ENCODE data around the gene GSN. TPM values are rescaled to one million over a fixed set of nuclear protein-coding genes. Genes with fewer than 3 reads are reported as not detected.

The GSN gene
- total RNA-seq, 2 experiments from 2014 or later, result 2.6 to 2.7 TPM

DNA sequence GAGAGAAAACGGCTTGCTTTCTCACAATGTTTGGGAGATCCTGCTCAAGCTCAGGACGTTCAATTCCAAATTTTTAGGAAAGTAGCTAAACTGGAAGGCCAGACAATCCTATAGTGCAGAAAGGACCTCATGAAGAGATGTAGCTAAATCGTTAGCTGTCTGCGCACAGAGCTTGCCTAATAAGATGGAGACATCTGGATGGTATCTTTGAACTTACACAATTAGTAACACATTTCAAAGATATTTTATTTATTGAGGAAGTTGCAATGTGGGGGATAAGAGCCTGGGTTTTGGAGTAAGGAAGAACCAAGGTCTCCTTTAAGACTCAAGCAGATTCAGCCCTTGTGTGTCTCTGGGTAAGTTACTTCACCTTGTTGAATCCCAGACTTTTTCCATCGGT lies 37.7 kb upstream of the GSN start:
- no peak for DNase-seq
- Mint-ChIP-seq H3K4me3 (no peak overlapping the region), H3K27ac (no peak overlapping the region), H3K36me3 (ENCODE audit: low read depth) (no peaks in the 10 kb centered on the region), H3K4me1 (ENCODE audit: low read depth) (no peaks in the 10 kb centered on the region), H3K9me3 (no peaks in the 10 kb centered on the region), H3K27me3 (no peaks in the 10 kb centered on the region)
- TF ChIP-seq, protein P1, sequence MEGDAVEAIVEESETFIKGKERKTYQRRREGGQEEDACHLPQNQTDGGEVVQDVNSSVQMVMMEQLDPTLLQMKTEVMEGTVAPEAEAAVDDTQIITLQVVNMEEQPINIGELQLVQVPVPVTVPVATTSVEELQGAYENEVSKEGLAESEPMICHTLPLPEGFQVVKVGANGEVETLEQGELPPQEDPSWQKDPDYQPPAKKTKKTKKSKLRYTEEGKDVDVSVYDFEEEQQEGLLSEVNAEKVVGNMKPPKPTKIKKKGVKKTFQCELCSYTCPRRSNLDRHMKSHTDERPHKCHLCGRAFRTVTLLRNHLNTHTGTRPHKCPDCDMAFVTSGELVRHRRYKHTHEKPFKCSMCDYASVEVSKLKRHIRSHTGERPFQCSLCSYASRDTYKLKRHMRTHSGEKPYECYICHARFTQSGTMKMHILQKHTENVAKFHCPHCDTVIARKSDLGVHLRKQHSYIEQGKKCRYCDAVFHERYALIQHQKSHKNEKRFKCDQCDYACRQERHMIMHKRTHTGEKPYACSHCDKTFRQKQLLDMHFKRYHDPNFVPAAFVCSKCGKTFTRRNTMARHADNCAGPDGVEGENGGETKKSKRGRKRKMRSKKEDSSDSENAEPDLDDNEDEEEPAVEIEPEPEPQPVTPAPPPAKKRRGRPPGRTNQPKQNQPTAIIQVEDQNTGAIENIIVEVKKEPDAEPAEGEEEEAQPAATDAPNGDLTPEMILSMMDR (IDR thresholded peaks at IDR 0.05), result no peak
- peaks cover 3% of the 10 kb centered on the region for H3K36me3 ChIP-seq (ENCODE audit: insufficient read depth, low read length)
- CTCF ChIA-PET, result no interaction called here
- ATAC-seq (ENCODE audit: poor library complexity), result no peak
- intact Hi-C loops (cut with DNase I, micrococcal nuclease), result no loop called here
- no peaks in the 10 kb centered on the region for H3K4me1 ChIP-seq (ENCODE audit: insufficient read depth, low read length)
- H3K9me3 ChIP-seq (ENCODE audit: control insufficient read depth in 1 of 2, insufficient read depth in 1 of 2, low read length in 2 of 2), result no peaks in the 10 kb centered on the region
- no peak overlapping the region for H3K4me3 ChIP-seq (ENCODE audit: low read length)
- POLR2A ChIA-PET, result no interaction called here
- H3K27ac ChIP-seq (ENCODE audit: low read depth in 1 of 2, low read length in 2 of 2), result no peak overlapping the region
- H3K27me3 ChIP-seq (ENCODE audit: control insufficient read depth in 1 of 2, insufficient read depth in 2 of 2, low read length in 2 of 2), result no peaks in the 10 kb centered on the region

DNA sequence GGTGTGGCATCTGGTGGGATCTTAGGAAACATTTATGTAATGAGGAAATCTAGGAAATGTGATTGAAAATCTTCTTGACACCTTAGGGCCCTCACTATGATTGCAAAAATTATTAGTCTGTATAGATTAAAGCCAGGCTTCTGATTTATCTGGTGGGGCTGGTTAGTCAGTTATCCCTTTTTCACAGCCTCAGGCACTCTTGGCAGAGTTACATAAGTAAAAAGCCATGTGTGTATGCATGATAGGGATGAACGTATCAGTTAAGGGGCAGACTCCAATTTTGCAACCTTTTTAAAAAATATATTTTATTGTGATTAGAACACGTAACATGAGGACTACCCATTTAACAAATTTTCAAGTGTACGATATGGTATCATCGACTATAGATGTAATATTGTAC lies 35.7 kb upstream of the GSN start:
- H3K27me3 Mint-ChIP-seq, result no peaks in the 10 kb centered on the region
- H3K9me3 ChIP-seq (ENCODE audit: control insufficient read depth in 1 of 2, insufficient read depth in 1 of 2, low read length in 2 of 2), result no peaks in the 10 kb centered on the region
- no peaks in the 10 kb centered on the region for H3K4me1 Mint-ChIP-seq (ENCODE audit: low read depth)
- DNase-seq (no peak), ATAC-seq (ENCODE audit: poor library complexity) (no peak)
- no peaks in the 10 kb centered on the region for H3K4me1 ChIP-seq (ENCODE audit: insufficient read depth, low read length)
- no peak overlapping the region for H3K27ac Mint-ChIP-seq
- no peak overlapping the region for H3K27ac ChIP-seq (ENCODE audit: low read depth in 1 of 2, low read length in 2 of 2)
- no peak overlapping the region for H3K4me3 Mint-ChIP-seq
- H3K4me3 ChIP-seq (ENCODE audit: low read length), result no peak overlapping the region
- intact Hi-C loops (cut with DNase I, micrococcal nuclease), result no loop called here
- POLR2A ChIA-PET, result no interaction called here
- no peaks in the 10 kb centered on the region for H3K36me3 Mint-ChIP-seq (ENCODE audit: low read depth)
- CTCF ChIA-PET, result no interaction called here
- no peaks in the 10 kb centered on the region for H3K9me3 Mint-ChIP-seq
- H3K27me3 ChIP-seq (ENCODE audit: control insufficient read depth in 1 of 2, insufficient read depth in 2 of 2, low read length in 2 of 2), result no peaks in the 10 kb centered on the region
- peaks cover 3% of the 10 kb centered on the region for H3K36me3 ChIP-seq (ENCODE audit: insufficient read depth, low read length)
- TF ChIP-seq, protein P1 (IDR thresholded peaks at IDR 0.05), result no peak

DNA sequence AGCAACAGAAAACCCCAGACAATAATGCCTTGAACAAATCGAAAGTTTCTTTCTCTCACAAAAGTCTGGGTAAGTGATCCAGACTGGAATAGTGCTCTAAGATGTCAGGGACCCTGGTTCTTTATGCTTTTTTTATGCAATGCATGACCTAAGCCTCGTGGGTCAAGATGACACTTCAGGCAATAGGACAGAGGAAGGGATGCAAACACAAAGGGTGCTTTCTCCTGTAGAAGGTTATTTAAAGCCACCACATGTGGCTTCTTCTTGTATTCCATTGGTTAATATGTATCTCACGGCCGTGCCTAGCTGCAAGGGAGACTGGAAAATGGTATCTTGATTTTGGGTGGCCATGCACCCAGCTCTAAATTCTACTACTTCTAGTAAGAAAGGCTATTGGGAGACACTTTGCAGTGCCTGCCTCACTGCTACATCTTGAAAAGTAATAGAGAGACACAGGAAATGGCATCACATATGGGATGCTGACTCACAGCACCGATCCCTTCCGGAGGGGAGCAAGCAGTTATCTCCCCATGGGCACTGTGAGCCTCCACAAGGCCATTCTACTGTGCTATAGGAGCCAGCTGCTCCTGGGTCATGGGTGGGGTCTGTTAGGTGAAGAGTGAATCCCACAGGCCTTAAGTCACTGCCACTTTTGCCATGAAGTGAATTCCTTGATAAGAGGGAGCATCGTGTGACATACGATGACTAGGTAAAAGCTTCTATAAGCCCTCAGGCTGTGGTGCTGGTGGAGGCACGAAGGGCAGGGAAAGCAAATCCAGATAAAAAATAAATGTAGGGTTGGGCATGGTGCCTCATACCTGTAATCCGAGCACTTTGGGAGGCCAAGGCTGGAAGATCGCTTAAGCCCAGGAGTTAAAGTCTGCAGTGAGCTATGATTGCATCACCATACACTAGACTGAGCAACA lies 33.8 kb upstream of the GSN start:
- Mint-ChIP-seq H3K4me3 (no peak overlapping the region), H3K27me3 (no peaks in the 10 kb centered on the region), H3K36me3 (ENCODE audit: low read depth) (no peaks in the 10 kb centered on the region), H3K27ac (no peak overlapping the region), H3K4me1 (ENCODE audit: low read depth) (no peaks in the 10 kb centered on the region), H3K9me3 (no peaks in the 10 kb centered on the region)
- no peak overlapping the region for H3K27ac ChIP-seq (ENCODE audit: low read depth in 1 of 2, low read length in 2 of 2)
- no peaks in the 10 kb centered on the region for H3K9me3 ChIP-seq (ENCODE audit: control insufficient read depth in 1 of 2, insufficient read depth in 1 of 2, low read length in 2 of 2)
- ChIA-PET POLR2A (interaction anchor here (0.6 kb wide), 1 partner anchor 603 kb away, joined by 3 read pairs; no protein-coding TSS in a partner anchor), CTCF (interaction anchor here (0.5 to 1.3 kb wide), 2 partner anchors 21 to 463 kb away, joined by 3 read pairs; no protein-coding TSS in a partner anchor)
- H3K4me3 ChIP-seq (ENCODE audit: low read length), result no peak overlapping the region
- peak in 2 of 14 experiments; percentile 22 to 41 for DNase-seq
- no peak for ATAC-seq (ENCODE audit: poor library complexity)
- TF ChIP-seq, protein P1 (IDR thresholded peaks at IDR 0.05), result no peak
- intact Hi-C loops (cut with DNase I, micrococcal nuclease), result no loop called here
- H3K36me3 ChIP-seq (ENCODE audit: insufficient read depth, low read length), result peaks cover 3% of the 10 kb centered on the region
- H3K4me1 ChIP-seq (ENCODE audit: insufficient read depth, low read length), result no peaks in the 10 kb centered on the region
- no peaks in the 10 kb centered on the region for H3K27me3 ChIP-seq (ENCODE audit: control insufficient read depth in 1 of 2, insufficient read depth in 2 of 2, low read length in 2 of 2)

Measured in CD4-positive, alpha-beta T cell (primary cell).